ENCODE data around the gene EP400.
"Not testable (repeated sequence)": the region's sequence is repeated elsewhere in the genome, so short reads cannot be mapped to it uniquely, and the experiment has no call there.

The EP400 gene

DNA sequence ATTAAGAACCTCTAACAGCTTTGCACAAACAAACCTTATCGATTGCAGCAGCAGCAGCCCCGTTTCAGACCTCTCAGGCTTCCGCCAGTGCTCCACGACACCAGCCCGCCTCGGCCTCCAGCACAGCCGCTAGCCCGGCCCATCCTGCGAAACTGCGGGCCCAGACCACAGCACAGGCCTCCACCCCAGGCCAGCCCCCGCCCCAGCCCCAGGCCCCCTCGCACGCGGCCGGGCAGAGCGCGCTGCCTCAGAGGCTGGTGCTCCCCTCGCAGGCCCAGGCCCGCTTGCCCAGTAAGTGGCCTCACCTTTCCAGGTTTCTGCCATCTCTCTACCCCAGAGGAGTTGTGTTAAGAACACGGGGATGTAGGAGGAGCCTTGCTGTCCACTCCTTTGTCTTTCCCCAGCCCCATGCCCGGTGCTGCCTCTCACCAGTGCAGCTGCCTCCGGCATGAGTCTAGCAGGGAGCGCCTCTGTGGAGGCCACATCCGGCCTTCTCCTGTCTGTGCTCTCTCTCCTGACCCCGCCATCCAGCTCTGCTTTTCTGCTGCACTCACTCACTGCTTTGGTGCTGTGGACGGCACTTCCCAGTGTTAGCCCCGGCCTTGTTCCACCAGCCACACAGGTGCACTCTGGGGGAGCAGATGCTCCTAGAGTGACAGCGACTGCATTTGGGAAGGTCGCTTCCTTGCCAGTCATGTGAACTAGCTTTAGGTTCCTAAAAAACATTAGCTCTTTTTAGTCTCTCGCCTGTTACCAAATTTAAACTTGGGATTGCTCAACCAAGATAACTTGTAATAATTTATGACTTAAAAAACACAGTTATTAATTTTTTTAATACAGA lies 71.5 kb downstream of the EP400 start:
- no peak for DNase-seq

GRCh38 chr12:132021965-132022364 lies 72.2 kb downstream of the EP400 start:
- DNase-seq = no peak

DNA sequence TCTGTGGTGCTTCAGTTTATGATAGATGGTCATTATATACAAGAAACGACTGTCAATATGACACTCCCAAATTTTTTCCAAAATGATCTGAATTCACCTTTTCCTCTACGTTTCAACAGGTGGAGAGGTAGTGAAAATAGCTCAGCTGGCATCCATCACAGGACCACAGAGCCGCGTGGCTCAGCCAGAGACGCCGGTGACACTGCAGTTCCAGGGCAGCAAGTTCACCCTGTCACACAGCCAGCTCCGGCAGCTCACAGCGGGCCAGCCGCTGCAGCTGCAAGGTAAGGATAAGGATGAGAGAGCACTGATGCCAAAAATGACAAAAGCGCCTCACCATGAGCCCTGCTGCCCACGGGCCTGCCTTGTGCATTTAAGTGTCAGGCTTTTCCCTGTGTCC lies 73.9 kb downstream of the EP400 start:
- DNase-seq = no peak

GRCh38 chr12:132024758-132025157 lies 75.0 kb downstream of the EP400 start:
- no peak for DNase-seq

GRCh38 chr12:132025526-132025925 lies 75.8 kb downstream of the EP400 start:
- no peak for DNase-seq

GRCh38 chr12:132026061-132026795 lies 76.5 kb downstream of the EP400 start:
- no peak for DNase-seq

- DNase-seq = no peak
Observed at GRCh38 chr12:132026796-132027500, 77.2 kb downstream of the EP400 start.

DNA sequence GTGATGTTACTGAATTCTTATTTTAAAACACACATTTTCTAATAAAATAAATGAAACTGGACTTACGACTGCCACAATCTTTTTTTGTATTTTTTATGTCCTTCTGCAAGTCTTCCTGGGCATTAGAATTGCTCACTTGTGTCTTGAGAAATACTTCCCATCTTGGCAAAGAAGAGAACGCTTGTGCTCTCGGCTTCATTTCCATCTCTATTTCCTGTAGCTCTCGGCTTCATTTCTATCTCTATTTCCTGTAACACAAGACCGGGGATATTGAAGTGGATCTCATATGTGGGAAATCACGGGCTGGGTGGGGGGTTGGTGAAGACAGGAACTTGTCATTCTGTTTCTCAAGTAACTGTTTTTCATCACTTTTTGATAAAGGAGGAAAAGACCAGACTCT lies 77.9 kb downstream of the EP400 start:
- no peak for DNase-seq

- no peak for DNase-seq
Observed at GRCh38 chr12:132028111-132028510, 78.4 kb downstream of the EP400 start.

GRCh38 chr12:132029503-132030300 lies 80.0 kb downstream of the EP400 start:
- DNase-seq = no peak

- no peak for DNase-seq
Observed at GRCh38 chr12:132030367-132031038, 80.8 kb downstream of the EP400 start.

- no peak for DNase-seq
Observed at GRCh38 chr12:132033627-132034026, 83.9 kb downstream of the EP400 start.

GRCh38 chr12:132036063-132036683 lies 86.4 kb downstream of the EP400 start:
- no peak for DNase-seq

GRCh38 chr12:132040906-132041606 lies 91.3 kb downstream of the EP400 start:
- no peak for DNase-seq

DNA sequence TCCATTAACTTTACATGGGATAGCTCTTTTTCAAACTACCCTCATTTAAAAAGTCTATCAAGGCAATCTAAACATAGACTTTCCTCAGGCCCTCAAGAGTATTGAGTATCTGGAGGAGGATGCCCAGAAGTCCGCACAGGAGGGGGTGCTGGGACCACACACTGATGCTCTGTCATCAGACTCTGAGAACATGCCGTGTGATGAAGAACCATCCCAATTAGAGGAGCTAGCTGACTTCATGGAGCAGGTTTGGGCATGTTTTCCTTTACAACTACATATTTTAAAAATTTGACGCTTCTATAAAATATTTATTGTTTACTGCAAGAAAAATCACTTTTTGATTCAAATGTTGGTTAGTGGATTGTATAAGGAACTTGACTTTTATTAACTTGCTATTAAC lies 93.5 kb downstream of the EP400 start:
- DNase-seq = no peak

GRCh38 chr12:132043770-132044467 lies 94.2 kb downstream of the EP400 start:
- no peak for DNase-seq

DNA sequence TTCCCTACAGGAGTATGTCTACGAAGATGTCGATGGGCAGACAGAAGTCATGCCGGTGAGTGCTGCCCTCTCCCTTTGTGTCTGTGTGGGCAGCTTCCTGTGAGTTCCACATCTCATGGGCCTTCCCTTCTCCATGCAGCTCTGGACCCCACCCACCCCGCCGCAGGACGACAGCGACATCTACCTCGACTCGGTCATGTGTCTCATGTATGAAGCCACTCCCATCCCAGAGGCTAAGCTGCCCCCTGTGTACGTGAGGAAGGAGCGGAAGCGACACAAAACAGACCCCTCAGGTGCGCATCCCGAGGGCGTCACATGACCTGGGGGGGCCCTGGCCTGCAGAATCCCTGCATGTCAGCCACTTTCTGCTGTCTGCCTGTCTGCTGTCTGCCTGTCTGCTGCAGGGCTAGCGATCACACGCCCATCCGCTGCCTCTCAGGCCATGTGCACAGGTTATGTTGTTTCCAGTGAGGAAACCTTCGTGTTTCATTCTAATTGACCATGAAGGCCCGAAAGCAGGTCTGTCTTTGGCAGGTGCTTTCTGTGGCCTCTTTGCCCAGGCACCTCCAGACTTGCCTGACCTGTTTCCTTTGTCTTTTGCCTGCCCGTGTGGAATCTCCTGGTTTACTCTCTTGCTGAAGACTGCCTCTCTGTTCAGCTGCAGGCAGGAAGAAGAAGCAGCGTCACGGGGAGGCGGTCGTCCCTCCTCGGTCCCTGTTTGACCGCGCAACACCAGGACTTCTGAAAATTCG lies 95.1 kb downstream of the EP400 start:
- DNase-seq = no peak

- no peak for DNase-seq
Observed at GRCh38 chr12:132045751-132046150, 96.0 kb downstream of the EP400 start.

DNA sequence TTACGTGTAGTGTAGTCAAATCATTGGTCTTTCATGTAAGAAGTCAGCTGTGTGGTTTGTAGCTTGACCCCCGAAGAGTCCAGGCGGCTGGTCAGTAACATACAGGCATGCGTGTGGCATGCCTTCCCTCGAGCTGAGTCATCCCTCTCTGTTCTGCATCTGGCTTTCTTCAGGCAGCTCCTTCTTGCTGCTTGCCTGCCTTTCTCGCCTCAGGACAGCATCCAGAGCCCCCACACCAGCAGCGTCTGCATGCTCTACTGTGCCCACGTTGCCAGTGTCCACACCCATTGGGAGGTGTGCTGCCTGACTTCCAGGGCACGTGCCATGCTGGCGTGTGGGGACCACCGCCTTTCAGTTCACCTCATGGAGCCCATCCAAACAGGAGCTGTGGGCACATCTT lies 96.8 kb downstream of the EP400 start:
- DNase-seq = no peak

- not testable (repeated sequence) for DNase-seq
Observed at GRCh38 chr12:132047630-132048029, 97.9 kb downstream of the EP400 start.
